ENCODE measurements around the gene IRS2.

DNA sequence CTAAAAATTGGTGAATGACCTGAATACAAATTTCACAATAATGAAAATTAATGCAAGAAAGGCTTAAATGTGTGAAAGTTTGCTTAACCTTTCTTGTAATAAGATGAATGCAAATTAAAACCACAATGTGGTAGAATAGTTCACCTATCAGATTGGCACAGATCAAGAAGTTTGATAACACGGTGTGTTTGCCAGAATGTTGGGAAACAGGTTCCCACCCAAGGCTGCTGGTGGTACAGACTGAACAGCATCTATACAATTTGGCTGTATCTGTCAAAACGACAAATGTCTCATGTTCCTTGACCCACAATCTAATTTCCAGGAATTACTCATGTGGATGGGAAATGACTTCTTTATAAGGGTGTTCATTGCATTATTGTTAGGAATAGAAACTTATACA, 8.6 kb upstream of the IRS2 start:
- TF ChIP-seq, protein P1, sequence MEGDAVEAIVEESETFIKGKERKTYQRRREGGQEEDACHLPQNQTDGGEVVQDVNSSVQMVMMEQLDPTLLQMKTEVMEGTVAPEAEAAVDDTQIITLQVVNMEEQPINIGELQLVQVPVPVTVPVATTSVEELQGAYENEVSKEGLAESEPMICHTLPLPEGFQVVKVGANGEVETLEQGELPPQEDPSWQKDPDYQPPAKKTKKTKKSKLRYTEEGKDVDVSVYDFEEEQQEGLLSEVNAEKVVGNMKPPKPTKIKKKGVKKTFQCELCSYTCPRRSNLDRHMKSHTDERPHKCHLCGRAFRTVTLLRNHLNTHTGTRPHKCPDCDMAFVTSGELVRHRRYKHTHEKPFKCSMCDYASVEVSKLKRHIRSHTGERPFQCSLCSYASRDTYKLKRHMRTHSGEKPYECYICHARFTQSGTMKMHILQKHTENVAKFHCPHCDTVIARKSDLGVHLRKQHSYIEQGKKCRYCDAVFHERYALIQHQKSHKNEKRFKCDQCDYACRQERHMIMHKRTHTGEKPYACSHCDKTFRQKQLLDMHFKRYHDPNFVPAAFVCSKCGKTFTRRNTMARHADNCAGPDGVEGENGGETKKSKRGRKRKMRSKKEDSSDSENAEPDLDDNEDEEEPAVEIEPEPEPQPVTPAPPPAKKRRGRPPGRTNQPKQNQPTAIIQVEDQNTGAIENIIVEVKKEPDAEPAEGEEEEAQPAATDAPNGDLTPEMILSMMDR (IDR thresholded peaks at IDR 0.05) = no peak
- no peak for TF ChIP-seq POLR2A (IDR thresholded peaks at IDR 0.05)
